Umbilical cord (tissue), 2 donors: Measurements from ENCODE around the gene LCOR. TPM values are rescaled to one million over a fixed set of nuclear protein-coding genes. Genes with fewer than 3 reads are reported as not detected.
A peak's percentile ranks its signal among the peaks of the same experiment; 100 is the strongest.

Experiments
- DNase-seq: peaks from one replicate; pipeline ENCODE4 v3.0.0-alpha.2; 2015; ENCODE audit warnings: low spot score
- total RNA-seq: library from RNA; depleted of rRNA; stranded (reverse); fragments of >200 nt; gene quantifications from one replicate; pipeline ENCODE4 v1.2.3, GENCODE V29; 2014; ENCODE audit warnings: low replicate concordance; ENCODE audit not compliant: insufficient read depth

Gene LCOR
- total RNA-seq, 1 donor from 2014 or later = 124 TPM

- no peak for DNase-seq
Measured at GRCh38 chr10:97010695-97011206, 178.7 kb downstream of the LCOR start.

GRCh38 chr10:97011397-97011796 lies 179.3 kb downstream of the LCOR start:
- DNase-seq = no peak

GRCh38 chr10:97012470-97012869 lies 180.4 kb downstream of the LCOR start:
- DNase-seq = no peak

- DNase-seq = no peak
Measured at GRCh38 chr10:97013568-97013967, 181.5 kb downstream of the LCOR start.

GRCh38 chr10:97013983-97014382 lies 181.9 kb downstream of the LCOR start:
- no peak for DNase-seq

- no peak for DNase-seq
Measured at GRCh38 chr10:97015240-97015639, 183.1 kb downstream of the LCOR start.

- no peak for DNase-seq
Measured at GRCh38 chr10:97016728-97017473, 184.8 kb downstream of the LCOR start.

GRCh38 chr10:97017474-97017903 lies 185.4 kb downstream of the LCOR start:
- DNase-seq = no peak

- no peak for DNase-seq
Measured at GRCh38 chr10:97018251-97019212, 186.4 kb downstream of the LCOR start.

GRCh38 chr10:97019213-97019844 lies 187.2 kb downstream of the LCOR start:
- DNase-seq = no peak

- DNase-seq = peak; percentile 87
Measured at GRCh38 chr10:97020452-97021400, 188.6 kb downstream of the LCOR start.

GRCh38 chr10:97022616-97023015 lies 190.5 kb downstream of the LCOR start:
- DNase-seq = no peak

- no peak for DNase-seq
Measured at GRCh38 chr10:97023401-97024167, 191.5 kb downstream of the LCOR start.

GRCh38 chr10:97024168-97025073 lies 192.3 kb downstream of the LCOR start:
- DNase-seq = peak; percentile 22

- DNase-seq = peak; percentile 27
Measured at GRCh38 chr10:97025613-97026242, 193.6 kb downstream of the LCOR start.

- no peak for DNase-seq
Measured at GRCh38 chr10:97028126-97028831, 196.2 kb downstream of the LCOR start.

- no peak for DNase-seq
Measured at GRCh38 chr10:97028832-97029178, 196.7 kb downstream of the LCOR start.

GRCh38 chr10:97029271-97029670 lies 197.2 kb downstream of the LCOR start:
- no peak for DNase-seq
